Breast epithelium (tissue), 4 donors: ENCODE results near the gene CROCC2. TPM values are rescaled to one million over a fixed set of nuclear protein-coding genes. Genes with fewer than 3 reads are reported as not detected.
A peak's percentile ranks its signal among the peaks of the same experiment; 100 is the strongest.

Source experiments
- DNase-seq, 2 donors: peaks; one replicate each; pipeline ENCODE4 v3.0.0-alpha.2; 2019; ENCODE audit warnings: low spot score in 2 of 2
- H3K27ac ChIP-seq, 2 donors: fragments of 200-600 bp; sonication (generic) in 1 of 2; one replicate each; pipeline ENCODE4 v1.5.1; 2016 to 2019; ENCODE audit warnings: mild to moderate bottlenecking in 1 of 2
- H3K27me3 ChIP-seq, 2 donors: fragments of 200-600 bp; sonication (generic) in 1 of 2; one replicate each; pipeline versions ENCODE4 v1.5.1 to v1.6.0; 2017 to 2019; ENCODE audit warnings: control low read depth in 1 of 2, mild to moderate bottlenecking in 1 of 2
- H3K36me3 ChIP-seq: fragments of 200-600 bp; one replicate; pipeline ENCODE4 v1.5.1; 2019
- H3K4me1 ChIP-seq, 2 donors: fragments of 200-600 bp; sonication (generic); one replicate each; pipeline ENCODE4 v1.5.1; 2016 to 2019; ENCODE audit warnings: control low read depth in 1 of 2
- H3K4me3 ChIP-seq, 3 donors: fragments of 200-600 bp; sonication (generic); 1 replicate in 2 of 3; 2 replicates in 1 of 3; pipeline ENCODE4 v1.5.1; 2016 to 2019; ENCODE audit warnings: mild to moderate bottlenecking in 3 of 3, moderate library complexity in 2 of 3
- H3K9me3 ChIP-seq, 2 donors: fragments of 200-600 bp; sonication (generic) in 1 of 2; one replicate each; pipeline ENCODE4 v1.5.1; 2016 to 2019; ENCODE audit warnings: control low read depth in 1 of 2
- POLR2A ChIP-seq: fragments of 450-650 bp; IDR thresholded peaks from one replicate; pipeline ENCODE4 v1.6.1; 2016; ENCODE audit warnings: antibody characterized with exemption, mild to moderate bottlenecking, moderate library complexity
- POLR2AphosphoS5 ChIP-seq, 3 donors: sonication (generic); formaldehyde crosslinking; IDR thresholded peaks; one replicate each; pipeline ENCODE4 v1.6.1; 2017; ENCODE audit warnings: antibody characterized with exemption in 3 of 3
- intact Hi-C: fragments of 100-400 bp; cut with DNase I; formaldehyde crosslinking; loops from one replicate; pipeline ENCODE4 v1.15.1; 2023; ENCODE audit warnings: low total_unique reads
- total RNA-seq, 3 donors: library from RNA; depleted of rRNA; stranded (reverse); fragments of >200 nt; gene quantifications; one replicate each; pipeline ENCODE4 v1.1.0, GENCODE V29; 2016
- TF ChIP-seq, protein P1 (sequence below), 3 donors: fragments of 450-650 bp; IDR thresholded peaks; one replicate each; pipeline ENCODE4 v1.5.1; 2016 to 2017; ENCODE audit warnings: antibody characterized with exemption in 3 of 3, mild to moderate bottlenecking in 3 of 3, moderate library complexity in 3 of 3

CROCC2 gene
- total RNA-seq, 3 donors from 2014 or later, result 0.33 TPM; not detected in 2

- no peak overlapping the region for H3K4me3 ChIP-seq
- H3K27ac ChIP-seq, result no peak overlapping the region
- no peaks in the 10 kb centered on the region for H3K9me3 ChIP-seq
- H3K36me3 ChIP-seq, result no peaks in the 10 kb centered on the region
- peak in 1 of 2 donors; percentile 36 for DNase-seq
- H3K4me1 ChIP-seq, result no peaks in the 10 kb centered on the region
- intact Hi-C loops, result loop anchor here (1.0 kb wide), 1 partner anchor 20 kb away; no protein-coding TSS in a partner anchor
- TF ChIP-seq, protein P1, sequence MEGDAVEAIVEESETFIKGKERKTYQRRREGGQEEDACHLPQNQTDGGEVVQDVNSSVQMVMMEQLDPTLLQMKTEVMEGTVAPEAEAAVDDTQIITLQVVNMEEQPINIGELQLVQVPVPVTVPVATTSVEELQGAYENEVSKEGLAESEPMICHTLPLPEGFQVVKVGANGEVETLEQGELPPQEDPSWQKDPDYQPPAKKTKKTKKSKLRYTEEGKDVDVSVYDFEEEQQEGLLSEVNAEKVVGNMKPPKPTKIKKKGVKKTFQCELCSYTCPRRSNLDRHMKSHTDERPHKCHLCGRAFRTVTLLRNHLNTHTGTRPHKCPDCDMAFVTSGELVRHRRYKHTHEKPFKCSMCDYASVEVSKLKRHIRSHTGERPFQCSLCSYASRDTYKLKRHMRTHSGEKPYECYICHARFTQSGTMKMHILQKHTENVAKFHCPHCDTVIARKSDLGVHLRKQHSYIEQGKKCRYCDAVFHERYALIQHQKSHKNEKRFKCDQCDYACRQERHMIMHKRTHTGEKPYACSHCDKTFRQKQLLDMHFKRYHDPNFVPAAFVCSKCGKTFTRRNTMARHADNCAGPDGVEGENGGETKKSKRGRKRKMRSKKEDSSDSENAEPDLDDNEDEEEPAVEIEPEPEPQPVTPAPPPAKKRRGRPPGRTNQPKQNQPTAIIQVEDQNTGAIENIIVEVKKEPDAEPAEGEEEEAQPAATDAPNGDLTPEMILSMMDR (IDR thresholded peaks at IDR 0.05), result no peak
- TF ChIP-seq POLR2AphosphoS5 (IDR thresholded peaks at IDR 0.05) (no peak), POLR2A (no peak)
- H3K27me3 ChIP-seq, result no peaks in the 10 kb centered on the region
These were observed 43.9 kb downstream of the CROCC2 start for GRCh38 chr2:240949791-240950705.

DNA sequence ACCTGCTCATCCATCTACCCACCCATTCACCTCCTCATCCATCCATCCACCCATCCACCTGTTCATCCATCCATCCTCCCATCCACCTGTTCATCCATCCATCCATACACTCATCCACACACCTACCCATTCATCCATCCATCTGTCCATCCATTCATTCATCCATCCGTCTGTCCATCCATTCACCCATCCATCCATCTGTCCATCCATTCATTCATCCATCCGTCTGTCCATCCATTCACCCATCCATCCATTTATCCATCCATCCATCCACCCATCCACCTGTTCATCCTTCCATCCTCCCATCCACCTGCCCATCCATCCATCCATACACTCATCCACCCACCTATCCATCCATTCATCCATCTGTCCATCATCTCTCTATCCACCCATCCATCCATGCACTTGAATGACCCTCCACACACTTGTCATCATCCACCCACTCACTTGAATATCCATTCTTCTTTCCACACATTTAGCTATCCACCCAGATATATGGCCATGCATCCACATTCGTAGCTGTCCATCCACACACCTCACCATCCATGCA, 45.0 kb downstream of the CROCC2 start:
- TF ChIP-seq, protein P1 (IDR thresholded peaks at IDR 0.05), result no peak
- TF ChIP-seq POLR2AphosphoS5 (IDR thresholded peaks at IDR 0.05), result no peak
- no peak for TF ChIP-seq POLR2A
- H3K27me3 ChIP-seq, result no peaks in the 10 kb centered on the region
- no peak overlapping the region for H3K4me3 ChIP-seq
- H3K4me1 ChIP-seq, result peaks cover 5 to 7% of the 10 kb centered on the region in 2 donors
- DNase-seq, result no peak
- H3K9me3 ChIP-seq, result no peaks in the 10 kb centered on the region
- intact Hi-C loops, result no loop called here
- H3K36me3 ChIP-seq, result no peaks in the 10 kb centered on the region
- H3K27ac ChIP-seq, result no peak overlapping the region

DNA sequence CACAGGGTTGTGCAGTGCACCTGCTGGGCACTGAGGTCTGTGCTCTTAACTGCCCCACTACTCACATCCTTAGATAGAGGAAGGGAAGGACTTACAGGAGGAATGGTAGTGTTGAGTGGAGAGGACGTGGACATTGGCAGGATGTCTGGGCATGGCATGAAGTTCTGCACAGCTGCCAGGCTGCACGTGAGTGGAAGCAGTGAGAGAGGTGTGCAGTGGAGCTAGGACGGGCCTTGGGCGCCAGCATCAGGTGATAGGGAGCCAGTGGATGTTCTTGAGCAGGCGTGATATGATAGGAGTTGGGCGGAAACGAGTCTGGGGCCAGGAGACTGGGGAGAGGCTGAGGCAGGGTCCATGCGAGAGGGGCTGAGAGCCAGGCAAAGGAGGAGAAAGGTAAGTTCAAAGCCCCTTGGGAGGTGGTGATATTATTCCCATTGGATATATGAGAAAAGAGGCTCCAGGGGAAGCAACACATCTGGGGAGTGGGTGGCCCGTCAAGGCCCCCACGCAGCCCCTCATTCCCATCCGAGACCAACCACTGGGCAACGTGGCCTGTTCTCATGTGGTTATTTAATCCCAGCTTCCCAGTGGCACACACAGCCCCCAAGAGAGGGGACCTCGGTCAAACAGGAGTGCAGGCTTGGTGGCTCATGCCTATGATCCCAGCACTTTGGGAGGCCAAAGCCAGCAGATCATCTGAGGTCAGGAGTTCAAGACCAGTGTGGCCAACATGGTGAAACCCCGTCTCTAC, 46.5 kb downstream of the CROCC2 start:
- H3K36me3 ChIP-seq, result no peaks in the 10 kb centered on the region
- TF ChIP-seq POLR2A (no peak), POLR2AphosphoS5 (IDR thresholded peaks at IDR 0.05) (no peak)
- TF ChIP-seq, protein P1 (IDR thresholded peaks at IDR 0.05), result no peak
- DNase-seq, result peak in 1 of 2 donors; percentile 36
- intact Hi-C loops, result no loop called here
- H3K27me3 ChIP-seq, result no peaks in the 10 kb centered on the region
- no peaks in the 10 kb centered on the region for H3K9me3 ChIP-seq
- peaks cover 5 to 7% of the 10 kb centered on the region in 2 donors for H3K4me1 ChIP-seq
- H3K4me3 ChIP-seq, result no peak overlapping the region
- H3K27ac ChIP-seq, result no peak overlapping the region

DNA sequence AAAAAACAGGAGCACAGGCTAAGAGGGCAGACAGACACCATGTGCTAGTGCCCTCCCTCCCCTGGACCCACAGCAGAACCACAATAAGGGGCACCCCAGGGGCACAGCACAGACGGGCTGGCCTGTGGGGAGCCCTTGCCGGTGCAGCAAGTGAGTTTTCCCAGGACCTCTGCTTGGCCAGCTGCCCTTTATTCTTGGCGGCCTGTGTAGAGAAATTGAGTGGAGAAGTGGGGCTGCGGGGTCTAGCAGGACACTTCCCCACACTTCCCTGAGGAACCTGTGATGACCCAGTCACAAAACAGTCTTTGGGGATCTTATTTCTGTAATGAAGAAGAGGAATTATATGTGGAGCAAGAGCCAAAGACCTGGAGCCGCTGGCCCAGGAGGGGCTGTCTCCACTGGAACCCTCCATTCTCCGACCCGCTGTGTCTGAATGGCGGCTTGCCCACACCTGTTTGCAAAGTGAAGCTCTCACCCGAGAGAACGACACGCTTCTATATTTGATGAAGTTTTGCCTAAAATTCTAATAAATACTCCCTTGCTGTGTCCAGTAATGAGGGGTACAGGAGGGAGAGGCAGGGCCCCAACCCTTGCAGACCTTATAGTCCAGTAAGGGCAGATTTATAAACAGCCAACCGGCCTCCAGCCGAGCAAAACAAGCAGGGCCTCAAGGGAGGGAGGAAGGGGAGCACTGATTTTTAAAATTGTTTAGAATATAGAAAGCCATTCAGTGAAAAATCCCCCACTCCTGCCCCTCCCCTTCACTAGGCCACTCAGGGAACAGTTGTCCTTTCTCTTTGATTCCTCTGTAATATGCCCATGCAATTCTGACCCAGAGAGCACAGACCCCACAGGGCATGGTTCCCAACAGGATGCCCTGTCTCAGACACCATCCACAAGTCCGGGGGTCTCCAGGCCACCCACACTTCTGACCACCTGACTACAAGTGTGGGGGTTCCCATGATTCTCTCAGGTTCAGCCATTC, 47.6 kb downstream of the CROCC2 start:
- H3K4me1 ChIP-seq, result peaks cover 5 to 7% of the 10 kb centered on the region in 2 donors
- intact Hi-C loops, result no loop called here
- no peaks in the 10 kb centered on the region for H3K36me3 ChIP-seq
- DNase-seq, result no peak
- no peak overlapping the region for H3K4me3 ChIP-seq
- no peak overlapping the region for H3K27ac ChIP-seq
- no peaks in the 10 kb centered on the region for H3K9me3 ChIP-seq
- H3K27me3 ChIP-seq, result no peaks in the 10 kb centered on the region
- TF ChIP-seq, protein P1 (IDR thresholded peaks at IDR 0.05), result no peak
- TF ChIP-seq POLR2AphosphoS5 (IDR thresholded peaks at IDR 0.05) (no peak), POLR2A (no peak)
